K562 (cell line): Measurements from ENCODE around the gene FAM53A. TPM values are rescaled to one million over a fixed set of nuclear protein-coding genes. Genes with fewer than 3 reads are reported as not detected.

Experiments used
- ARID2 ChIP-seq: fragments of 450-650 bp; IDR thresholded peaks from 2 replicates; pipeline ENCODE4 v1.6.1; 2017; ENCODE audit warnings: antibody characterized with exemption, mild to moderate bottlenecking
- EP300 ChIP-seq: IDR thresholded peaks from 2 replicates; pipeline ENCODE4 v1.6.1; 2012; ENCODE audit warnings: low read length, improper control_type of control experiment
- HNRNPH1 ChIP-seq: fragments of 200-400 bp; formaldehyde crosslinking; optimal IDR thresholded peaks from 2 replicates; pipeline ENCODE3; 2017; ENCODE audit warnings: low read depth, mild to moderate bottlenecking, low read length, moderate library complexity
- KHSRP ChIP-seq: fragments of 450-650 bp; IDR thresholded peaks from 2 replicates; pipeline ENCODE4 v1.6.1; 2017
- MTA3 ChIP-seq: fragments of 450-650 bp; formaldehyde crosslinking; IDR thresholded peaks from 2 replicates; pipeline ENCODE4 v1.6.1; 2017; ENCODE audit warnings: mild to moderate bottlenecking, borderline replicate concordance
- NONO ChIP-seq, 2 experiments: fragments of 200-400 bp in 1 of 2; fragments of 450-650 bp in 1 of 2; formaldehyde crosslinking in 1 of 2; IDR thresholded peaks; 2 replicates each; pipeline ENCODE4 v1.6.1; 2017; ENCODE audit warnings: low read depth in 2 of 2, mild to moderate bottlenecking in 2 of 2, moderate library complexity in 2 of 2, low read length in 1 of 2
- NR3C1 ChIP-seq: sonication (generic); formaldehyde crosslinking; IDR thresholded peaks from 2 replicates; pipeline ENCODE4 v1.8.1; 2022; ENCODE audit warnings: missing genetic modification reagents
- SMAD4 ChIP-seq: fragments of 250-450 bp; sonication (Bioruptor Pico); conservative IDR thresholded peaks from 2 replicates; pipeline ENCODE4 v1.8.0; 2021; ENCODE audit warnings: inconsistent platforms, mild to moderate bottlenecking, moderate library complexity
- SNRNP70 ChIP-seq: fragments of 200-400 bp; formaldehyde crosslinking; optimal IDR thresholded peaks from 2 replicates; pipeline ENCODE3; 2017; ENCODE audit warnings: low read depth, low read length
- SOX6 ChIP-seq: fragments of 450-650 bp; IDR thresholded peaks from 2 replicates; pipeline ENCODE4 v1.6.1; 2014; ENCODE audit warnings: mild to moderate bottlenecking
- STAT5B ChIP-seq: fragments of 250-450 bp; sonication (Bioruptor Pico); IDR thresholded peaks from 2 replicates; pipeline ENCODE4 v1.8.0; 2021; ENCODE audit warnings: mild to moderate bottlenecking, inconsistent platforms
- SUPT5H ChIP-seq: fragments of 450-650 bp; IDR thresholded peaks from 2 replicates; pipeline ENCODE4 v1.6.1; 2016
- TAF15 ChIP-seq: fragments of 200-400 bp; formaldehyde crosslinking; IDR thresholded peaks from 2 replicates; pipeline ENCODE4 v1.6.1; 2017; ENCODE audit warnings: mild to moderate bottlenecking, low read depth, low read length, moderate library complexity
- THRAP3 ChIP-seq: fragments of 450-650 bp; IDR thresholded peaks from 2 replicates; pipeline ENCODE4 v1.6.1; 2016; ENCODE audit warnings: mild to moderate bottlenecking, inconsistent platforms, borderline replicate concordance
- ZNF696 ChIP-seq: fragments of 250-450 bp; sonication (Bioruptor Pico); conservative IDR thresholded peaks from 2 replicates; pipeline ENCODE4 v1.4.0; 2020; ENCODE audit warnings: mild to moderate bottlenecking, moderate library complexity
- polyA plus RNA-seq, 8 experiments: library from polyadenylated mRNA; depleted of rRNA in 4 of 8; stranded (reverse) in 5 of 8; unstranded in 3 of 8; fragments of >200 nt; fragmentation: Nextera tagmentation in 2 of 8; fragmentation: Illumina TruSeq in 1 of 8; extraction: Ambion mirVana in 2 of 8; extraction: Trizol in 1 of 8; gene quantifications; 2 replicates each; pipeline versions ENCODE4 v1.2.1 to v1.2.3, GENCODE V29; 2011 to 2014; ENCODE audit warnings: inconsistent platforms in 1 of 8, missing spikeins in 1 of 8
- total RNA-seq, 7 experiments: library from RNA; depleted of rRNA in 6 of 7; stranded (reverse); fragments of >200 nt in 6 of 7; fragmentation: Illumina TruSeq in 2 of 7; extraction: Trizol in 2 of 7; gene quantifications; 2 replicates each; pipeline versions ENCODE4 v1.2.1 to v1.2.3, GENCODE V29; 2011 to 2021; ENCODE audit warnings: low replicate concordance in 1 of 7
- TF ChIP-seq, protein P1 (sequence below): fragments of 200-800 bp; sonication (Bioruptor generic); IDR thresholded peaks from 2 replicates; pipeline ENCODE4 v1.6.1; 2017; ENCODE audit warnings: missing genetic modification characterization, missing compliant biosample characterization
- TF ChIP-seq, protein P2 (sequence below): fragments of 250-450 bp; sonication (Bioruptor Pico); IDR thresholded peaks from 2 replicates; pipeline ENCODE4 v1.8.0; 2022; ENCODE audit warnings: inconsistent platforms
- TF ChIP-seq, protein P3 (sequence below): fragments of 450-650 bp; formaldehyde crosslinking; IDR thresholded peaks from 2 replicates; pipeline ENCODE4 v1.4.0; 2022; ENCODE audit warnings: mild to moderate bottlenecking, moderate library complexity
- TF ChIP-seq, protein P4 (sequence below): fragments of 250-450 bp; sonication (Bioruptor Pico); IDR thresholded peaks from 2 replicates; pipeline ENCODE4 v1.4.0; 2020
- TF ChIP-seq, protein P5 (sequence below): fragments of 250-450 bp; sonication (Bioruptor Pico); IDR thresholded peaks from 2 replicates; pipeline ENCODE4 v1.4.0; 2020; ENCODE audit warnings: borderline replicate concordance

The FAM53A gene
- total and polyA plus RNA-seq, 9 of the 15 experiments (the other 6 are each of a cell fraction or from before 2014, with no cell fraction given), result 0.53 to 2.7 (median 1.4) TPM; not detected in 2

DNA sequence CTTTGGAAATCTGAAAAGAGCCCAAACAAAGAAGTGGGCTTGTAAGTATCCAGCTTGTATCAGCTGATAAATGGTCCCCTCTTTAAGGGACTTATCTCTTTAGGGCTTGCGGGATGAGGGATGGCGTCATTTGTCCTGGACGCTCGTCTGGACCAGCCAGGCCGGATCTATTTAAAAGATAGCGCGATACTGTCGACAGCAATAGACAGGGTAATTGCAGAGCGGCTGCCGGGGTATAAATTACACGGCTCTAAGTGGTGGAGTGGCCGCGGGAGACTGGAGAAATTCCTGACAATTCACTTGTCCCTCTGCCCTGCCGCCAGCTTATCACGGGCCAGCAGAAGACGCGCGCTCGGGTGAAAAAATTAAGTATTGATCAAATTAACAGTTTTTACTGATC, 90.7 kb downstream of the FAM53A start (continued):
- TF ChIP-seq, protein P1, sequence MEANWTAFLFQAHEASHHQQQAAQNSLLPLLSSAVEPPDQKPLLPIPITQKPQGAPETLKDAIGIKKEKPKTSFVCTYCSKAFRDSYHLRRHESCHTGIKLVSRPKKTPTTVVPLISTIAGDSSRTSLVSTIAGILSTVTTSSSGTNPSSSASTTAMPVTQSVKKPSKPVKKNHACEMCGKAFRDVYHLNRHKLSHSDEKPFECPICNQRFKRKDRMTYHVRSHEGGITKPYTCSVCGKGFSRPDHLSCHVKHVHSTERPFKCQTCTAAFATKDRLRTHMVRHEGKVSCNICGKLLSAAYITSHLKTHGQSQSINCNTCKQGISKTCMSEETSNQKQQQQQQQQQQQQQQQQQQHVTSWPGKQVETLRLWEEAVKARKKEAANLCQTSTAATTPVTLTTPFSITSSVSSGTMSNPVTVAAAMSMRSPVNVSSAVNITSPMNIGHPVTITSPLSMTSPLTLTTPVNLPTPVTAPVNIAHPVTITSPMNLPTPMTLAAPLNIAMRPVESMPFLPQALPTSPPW (CRISPR knock-in tag), result no peak
- TF ChIP-seq NONO (IDR thresholded peaks at IDR 0.05; ENCODE audit: low read depth in 2 of 2, low read length in 1 of 2) (no peak), ZNF696 (CRISPR knock-in tag) (no peak), THRAP3 (no peak), SOX6 (no peak), MTA3 (no peak), NR3C1 (no peak), HNRNPH1 (no peak), KHSRP (no peak), TAF15 (no peak), STAT5B (CRISPR knock-in tag) (no peak), SMAD4 (CRISPR knock-in tag) (peak; percentile 37; the same call in 1 of the 2 replicates), EP300 (0 out of 2 replicates have a peak, but pooled peaks have one; percentile 9), SNRNP70 (no peak), ARID2 (no peak), SUPT5H (no peak)
- TF ChIP-seq, protein P2, sequence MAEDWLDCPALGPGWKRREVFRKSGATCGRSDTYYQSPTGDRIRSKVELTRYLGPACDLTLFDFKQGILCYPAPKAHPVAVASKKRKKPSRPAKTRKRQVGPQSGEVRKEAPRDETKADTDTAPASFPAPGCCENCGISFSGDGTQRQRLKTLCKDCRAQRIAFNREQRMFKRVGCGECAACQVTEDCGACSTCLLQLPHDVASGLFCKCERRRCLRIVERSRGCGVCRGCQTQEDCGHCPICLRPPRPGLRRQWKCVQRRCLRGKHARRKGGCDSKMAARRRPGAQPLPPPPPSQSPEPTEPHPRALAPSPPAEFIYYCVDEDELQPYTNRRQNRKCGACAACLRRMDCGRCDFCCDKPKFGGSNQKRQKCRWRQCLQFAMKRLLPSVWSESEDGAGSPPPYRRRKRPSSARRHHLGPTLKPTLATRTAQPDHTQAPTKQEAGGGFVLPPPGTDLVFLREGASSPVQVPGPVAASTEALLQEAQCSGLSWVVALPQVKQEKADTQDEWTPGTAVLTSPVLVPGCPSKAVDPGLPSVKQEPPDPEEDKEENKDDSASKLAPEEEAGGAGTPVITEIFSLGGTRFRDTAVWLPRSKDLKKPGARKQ (CRISPR knock-in tag), result no peak
- TF ChIP-seq, protein P3, sequence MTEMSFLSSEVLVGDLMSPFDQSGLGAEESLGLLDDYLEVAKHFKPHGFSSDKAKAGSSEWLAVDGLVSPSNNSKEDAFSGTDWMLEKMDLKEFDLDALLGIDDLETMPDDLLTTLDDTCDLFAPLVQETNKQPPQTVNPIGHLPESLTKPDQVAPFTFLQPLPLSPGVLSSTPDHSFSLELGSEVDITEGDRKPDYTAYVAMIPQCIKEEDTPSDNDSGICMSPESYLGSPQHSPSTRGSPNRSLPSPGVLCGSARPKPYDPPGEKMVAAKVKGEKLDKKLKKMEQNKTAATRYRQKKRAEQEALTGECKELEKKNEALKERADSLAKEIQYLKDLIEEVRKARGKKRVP, result no peak
- TF ChIP-seq, protein P4, sequence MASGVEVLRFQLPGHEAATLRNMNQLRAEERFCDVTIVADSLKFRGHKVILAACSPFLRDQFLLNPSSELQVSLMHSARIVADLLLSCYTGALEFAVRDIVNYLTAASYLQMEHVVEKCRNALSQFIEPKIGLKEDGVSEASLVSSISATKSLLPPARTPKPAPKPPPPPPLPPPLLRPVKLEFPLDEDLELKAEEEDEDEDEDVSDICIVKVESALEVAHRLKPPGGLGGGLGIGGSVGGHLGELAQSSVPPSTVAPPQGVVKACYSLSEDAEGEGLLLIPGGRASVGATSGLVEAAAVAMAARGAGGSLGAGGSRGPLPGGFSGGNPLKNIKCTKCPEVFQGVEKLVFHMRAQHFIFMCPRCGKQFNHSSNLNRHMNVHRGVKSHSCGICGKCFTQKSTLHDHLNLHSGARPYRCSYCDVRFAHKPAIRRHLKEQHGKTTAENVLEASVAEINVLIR (CRISPR knock-in tag), result peak; percentile 52; the same call in 1 of the 2 replicates
- TF ChIP-seq, protein P5, sequence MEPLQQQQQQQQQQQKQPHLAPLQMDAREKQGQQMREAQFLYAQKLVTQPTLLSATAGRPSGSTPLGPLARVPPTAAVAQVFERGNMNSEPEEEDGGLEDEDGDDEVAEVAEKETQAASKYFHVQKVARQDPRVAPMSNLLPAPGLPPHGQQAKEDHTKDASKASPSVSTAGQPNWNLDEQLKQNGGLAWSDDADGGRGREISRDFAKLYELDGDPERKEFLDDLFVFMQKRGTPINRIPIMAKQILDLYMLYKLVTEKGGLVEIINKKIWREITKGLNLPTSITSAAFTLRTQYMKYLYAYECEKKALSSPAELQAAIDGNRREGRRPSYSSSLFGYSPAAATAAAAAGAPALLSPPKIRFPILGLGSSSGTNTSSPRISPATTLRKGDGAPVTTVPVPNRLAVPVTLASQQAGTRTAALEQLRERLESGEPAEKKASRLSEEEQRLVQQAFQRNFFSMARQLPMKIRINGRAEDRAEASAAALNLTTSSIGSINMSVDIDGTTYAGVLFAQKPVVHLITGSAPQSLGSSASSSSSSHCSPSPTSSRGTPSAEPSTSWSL (CRISPR knock-in tag), result no peak
- TF ChIP-seq, all 486 proteins: peak for 23
